Measurements from ENCODE around the gene ARG2. TPM values are rescaled to one million over a fixed set of nuclear protein-coding genes. Genes with fewer than 3 reads are reported as not detected.
A peak's percentile ranks its signal among the peaks of the same experiment; 100 is the strongest.

Gene ARG2
- total and polyA plus RNA-seq, 9 of the 15 experiments (the other 6 are each of a cell fraction or from before 2014, with no cell fraction given) = 6.2 to 75.0 (median 17.8) TPM

DNA sequence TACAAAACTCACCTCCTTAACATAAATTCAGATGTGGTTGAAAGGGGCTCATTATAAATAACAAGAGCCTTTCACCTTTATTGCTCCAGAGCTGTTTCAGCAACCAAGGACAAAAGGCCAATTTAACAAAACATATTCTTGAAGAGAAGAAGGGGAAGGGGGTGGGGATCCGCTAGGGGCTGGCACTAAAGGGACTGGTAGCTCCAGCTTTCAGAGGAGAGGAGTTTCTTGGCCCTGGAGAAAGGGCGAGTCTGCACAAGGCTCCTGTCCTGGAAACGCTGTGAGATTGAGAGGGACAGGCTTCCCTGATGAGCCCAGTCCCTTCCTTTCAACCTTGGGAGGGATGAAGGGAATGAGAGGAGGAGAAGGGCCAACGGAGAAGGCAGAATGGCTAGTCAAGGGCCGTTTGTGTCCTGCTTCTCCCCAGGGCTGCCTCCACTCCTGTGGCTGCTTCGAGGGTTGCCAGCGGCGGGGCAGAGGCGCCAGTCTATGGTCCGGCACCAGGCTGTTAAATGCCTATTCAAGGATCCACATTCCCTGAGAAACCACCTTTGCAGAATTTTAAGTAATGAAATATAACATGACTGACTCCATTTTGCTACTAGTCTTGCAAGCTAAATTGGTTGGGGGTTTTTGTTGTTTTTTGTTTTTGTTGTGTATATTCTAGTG, 9.9 kb upstream of the ARG2 start:
- ATAC-seq = no peak

More for the DNA sequence above, 9.9 kb upstream of the ARG2 start:
- H3K9me3 ChIP-seq (replicated peaks; ENCODE audit: control insufficient read depth, insufficient read depth, low read depth, low read length) = no peaks in the 10 kb centered on the region
- in situ Hi-C loops (cut with MboI) = no loop called here
- intact Hi-C loops (cut with micrococcal nuclease) = no loop called here
- no peak overlapping the region for H3K4me2 ChIP-seq (ENCODE audit: insufficient read depth, low read length)
- FAIRE-seq (no peak), DNase-seq (ENCODE audit: extremely low read depth in 1 of 4, low spot score in 3 of 4) (no peak)
- POLR2A ChIA-PET = interaction anchor here (0.6 to 1.5 kb wide), 4 partner anchors 10 to 153 kb away, joined by 3 to 8 read pairs (median 4); partner anchors contain the start of gene PIGH
- H3K27me3 ChIP-seq (ENCODE audit: control insufficient read depth in 2 of 2, insufficient read depth in 2 of 2, low read length in 2 of 2) = no peaks in the 10 kb centered on the region
- no TSS peak for BruUV-seq (replicated peaks)
- H3K9me1 ChIP-seq (ENCODE audit: control insufficient read depth, insufficient read depth, low read length) = no peaks in the 10 kb centered on the region
- CTCF ChIA-PET (ENCODE audit: low intra/inter-chr PET ratio) = no interaction called here
- H3K36me3 ChIP-seq (ENCODE audit: control insufficient read depth, insufficient read depth, low read length) = no peaks in the 10 kb centered on the region
- H4K20me1 ChIP-seq (replicated peaks; ENCODE audit: control insufficient read depth, insufficient read depth, low read length) = no peaks in the 10 kb centered on the region
- H3K4me3 ChIP-seq = no peak overlapping the region
- TF ChIP-seq SRSF1 (IDR thresholded peaks at IDR 0.05; ENCODE audit: low read depth, low read length) = no peak
- TF ChIP-seq, protein P1, sequence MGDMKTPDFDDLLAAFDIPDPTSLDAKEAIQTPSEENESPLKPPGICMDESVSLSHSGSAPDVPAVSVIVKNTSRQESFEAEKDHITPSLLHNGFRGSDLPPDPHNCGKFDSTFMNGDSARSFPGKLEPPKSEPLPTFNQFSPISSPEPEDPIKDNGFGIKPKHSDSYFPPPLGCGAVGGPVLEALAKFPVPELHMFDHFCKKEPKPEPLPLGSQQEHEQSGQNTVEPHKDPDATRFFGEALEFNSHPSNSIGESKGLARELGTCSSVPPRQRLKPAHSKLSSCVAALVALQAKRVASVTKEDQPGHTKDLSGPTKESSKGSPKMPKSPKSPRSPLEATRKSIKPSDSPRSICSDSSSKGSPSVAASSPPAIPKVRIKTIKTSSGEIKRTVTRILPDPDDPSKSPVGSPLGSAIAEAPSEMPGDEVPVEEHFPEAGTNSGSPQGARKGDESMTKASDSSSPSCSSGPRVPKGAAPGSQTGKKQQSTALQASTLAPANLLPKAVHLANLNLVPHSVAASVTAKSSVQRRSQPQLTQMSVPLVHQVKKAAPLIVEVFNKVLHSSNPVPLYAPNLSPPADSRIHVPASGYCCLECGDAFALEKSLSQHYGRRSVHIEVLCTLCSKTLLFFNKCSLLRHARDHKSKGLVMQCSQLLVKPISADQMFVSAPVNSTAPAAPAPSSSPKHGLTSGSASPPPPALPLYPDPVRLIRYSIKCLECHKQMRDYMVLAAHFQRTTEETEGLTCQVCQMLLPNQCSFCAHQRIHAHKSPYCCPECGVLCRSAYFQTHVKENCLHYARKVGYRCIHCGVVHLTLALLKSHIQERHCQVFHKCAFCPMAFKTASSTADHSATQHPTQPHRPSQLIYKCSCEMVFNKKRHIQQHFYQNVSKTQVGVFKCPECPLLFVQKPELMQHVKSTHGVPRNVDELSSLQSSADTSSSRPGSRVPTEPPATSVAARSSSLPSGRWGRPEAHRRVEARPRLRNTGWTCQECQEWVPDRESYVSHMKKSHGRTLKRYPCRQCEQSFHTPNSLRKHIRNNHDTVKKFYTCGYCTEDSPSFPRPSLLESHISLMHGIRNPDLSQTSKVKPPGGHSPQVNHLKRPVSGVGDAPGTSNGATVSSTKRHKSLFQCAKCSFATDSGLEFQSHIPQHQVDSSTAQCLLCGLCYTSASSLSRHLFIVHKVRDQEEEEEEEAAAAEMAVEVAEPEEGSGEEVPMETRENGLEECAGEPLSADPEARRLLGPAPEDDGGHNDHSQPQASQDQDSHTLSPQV (IDR thresholded peaks at IDR 0.05) = peak; percentile 54; the same call in 1 of the 2 replicates
- H3K27ac ChIP-seq (ENCODE audit: extremely low read depth, low read depth, low read length) = no peak overlapping the region
- WGBS (ENCODE audit: insufficient coverage, low coverage, missing lambda C conversion rate) = 62% methylated on average over 9 of the region's 10 CpGs
- H3K79me2 ChIP-seq (ENCODE audit: control insufficient read depth, insufficient read depth, low read length) = no peaks in the 10 kb centered on the region
- H3K4me1 ChIP-seq (replicated peaks in 1 of 2; ENCODE audit: control insufficient read depth in 2 of 2, insufficient read depth in 2 of 2, low read length in 2 of 2) = no peaks in the 10 kb centered on the region; a peak in 1 of 5 replicates
- peak overlapping the region; percentile 58; the same call in 1 of the 2 replicates for H2AFZ ChIP-seq (ENCODE audit: low read depth, low read length)
- H3K9ac ChIP-seq (ENCODE audit: insufficient read depth in 1 of 2, low read depth in 2 of 2, low read length in 2 of 2) = no peak overlapping the region
